Mucosa of stomach (tissue), 1 donor: Measurements from ENCODE around the gene UMAD1.
"Not testable (repeated sequence)": the region's sequence is repeated elsewhere in the genome, so short reads cannot be mapped to it uniquely, and the experiment has no call there.

ENCODE experiments used
- H3K27me3 ChIP-seq: one replicate; pipeline ENCODE4 v1.7.0; 2013; ENCODE audit warnings: mild to moderate bottlenecking, low read length; ENCODE audit not compliant: control insufficient read depth, insufficient read depth
- H3K36me3 ChIP-seq: one replicate; pipeline ENCODE4 v1.7.0; 2013; ENCODE audit warnings: low read length; ENCODE audit not compliant: control insufficient read depth, insufficient read depth
- H3K4me1 ChIP-seq: one replicate; pipeline ENCODE4 v1.7.0; 2013; ENCODE audit warnings: mild to moderate bottlenecking, low read length; ENCODE audit not compliant: control insufficient read depth, insufficient read depth
- H3K4me3 ChIP-seq: one replicate; pipeline ENCODE4 v1.7.0; 2013; ENCODE audit warnings: low read length
- H3K9ac ChIP-seq: one replicate; pipeline ENCODE4 v1.7.0; 2013; ENCODE audit warnings: mild to moderate bottlenecking, low read length, moderate library complexity
- H3K9me3 ChIP-seq: one replicate; pipeline ENCODE4 v1.7.0; 2013; ENCODE audit warnings: mild to moderate bottlenecking, low read length, moderate library complexity; ENCODE audit not compliant: control insufficient read depth
- donor health status: Pancreatic carcinoma.

UMAD1 gene

GRCh38 chr7:7799138-7799537 is 158.6 kb downstream of the UMAD1 start:
- no peak overlapping the region for H3K4me3 ChIP-seq
- H3K4me1 ChIP-seq = no peaks in the 10 kb centered on the region
- H3K36me3 ChIP-seq = no peaks in the 10 kb centered on the region
- H3K27me3 ChIP-seq = no peaks in the 10 kb centered on the region
- H3K9ac ChIP-seq = no peak overlapping the region
- H3K9me3 ChIP-seq = no peaks in the 10 kb centered on the region

DNA sequence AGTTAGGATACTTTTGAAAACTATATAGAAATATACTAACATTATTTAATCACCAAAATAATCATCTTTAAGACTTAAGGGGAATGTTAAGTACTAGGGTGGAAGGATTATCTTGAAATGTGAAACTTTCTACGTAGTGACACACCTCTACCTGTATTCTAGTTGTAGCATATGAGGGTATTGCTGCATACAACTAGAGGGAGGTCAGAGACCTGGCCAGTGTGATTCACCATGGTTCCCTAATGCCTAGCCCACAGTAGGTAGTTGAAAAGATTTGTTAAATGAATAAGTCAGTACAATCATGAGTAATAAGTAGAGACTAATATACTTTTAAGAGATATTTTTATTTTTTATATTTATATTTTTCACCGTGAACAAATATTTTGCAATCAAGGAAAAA is 162.0 kb downstream of the UMAD1 start:
- H3K9ac ChIP-seq = no peak overlapping the region

GRCh38 chr7:7803715-7804178 is 163.2 kb downstream of the UMAD1 start:
- H3K9me3 ChIP-seq = no peaks in the 10 kb centered on the region
- H3K4me3 ChIP-seq = no peak overlapping the region
- H3K9ac ChIP-seq = no peak overlapping the region
- no peaks in the 10 kb centered on the region for H3K27me3 ChIP-seq
- H3K4me1 ChIP-seq = no peaks in the 10 kb centered on the region
- H3K36me3 ChIP-seq = no peaks in the 10 kb centered on the region

More for the DNA sequence above, 162.0 kb downstream of the UMAD1 start:
- Histone ChIP-seq H3K4me1 (no peaks in the 10 kb centered on the region), H3K9me3 (no peaks in the 10 kb centered on the region), H3K36me3 (no peaks in the 10 kb centered on the region), H3K4me3 (no peak overlapping the region), H3K27me3 (no peaks in the 10 kb centered on the region)

- H3K27me3 ChIP-seq, H3K9me3 ChIP-seq, H3K36me3 ChIP-seq, H3K4me1 ChIP-seq, H3K9ac ChIP-seq, H3K4me3 ChIP-seq: not testable (repeated sequence)
These were observed 164.3 kb downstream of the UMAD1 start for GRCh38 chr7:7804822-7805221.

DNA sequence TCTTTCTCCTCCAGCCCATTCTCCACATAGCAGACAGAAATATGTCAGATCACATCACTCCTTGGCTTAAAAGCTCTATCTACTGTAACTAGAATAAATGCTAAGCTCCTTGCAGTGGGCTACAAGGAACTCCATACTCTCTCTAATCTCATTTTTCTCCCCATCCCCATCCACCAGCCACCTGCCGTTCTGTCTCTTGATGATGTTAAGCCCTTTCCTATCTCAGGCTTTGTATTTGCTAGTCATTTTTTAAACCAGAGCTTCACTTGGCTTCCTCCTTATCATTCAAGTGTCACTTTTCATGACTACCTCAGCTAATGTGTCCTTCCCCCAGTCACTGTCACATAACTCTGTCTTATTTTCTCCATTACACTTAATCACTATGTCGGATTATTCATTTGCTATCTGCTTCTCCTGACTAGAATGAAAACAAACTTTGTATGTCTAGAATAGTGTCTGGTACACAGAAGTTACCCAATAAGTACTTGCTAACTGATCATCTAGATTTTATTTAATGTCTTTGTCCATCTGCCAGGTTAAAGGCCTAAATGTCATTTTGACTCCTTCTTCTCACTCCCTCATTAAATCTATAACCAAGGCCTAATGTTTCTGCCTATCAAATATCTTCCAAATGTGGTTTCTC is 165.1 kb downstream of the UMAD1 start:
- Histone ChIP-seq H3K9me3 (no peaks in the 10 kb centered on the region), H3K9ac (no peak overlapping the region), H3K27me3 (no peaks in the 10 kb centered on the region), H3K36me3 (no peaks in the 10 kb centered on the region), H3K4me1 (no peaks in the 10 kb centered on the region), H3K4me3 (no peak overlapping the region)

- H3K36me3 ChIP-seq = no peaks in the 10 kb centered on the region
- no peaks in the 10 kb centered on the region for H3K27me3 ChIP-seq
- no peak overlapping the region for H3K4me3 ChIP-seq
- no peak overlapping the region for H3K9ac ChIP-seq
- H3K9me3 ChIP-seq = no peaks in the 10 kb centered on the region
- no peaks in the 10 kb centered on the region for H3K4me1 ChIP-seq
These were observed 167.6 kb downstream of the UMAD1 start for GRCh38 chr7:7808156-7808555.

GRCh38 chr7:7808626-7809025 is 168.1 kb downstream of the UMAD1 start:
- H3K4me3 ChIP-seq = no peak overlapping the region
- no peaks in the 10 kb centered on the region for H3K27me3 ChIP-seq
- H3K9me3 ChIP-seq = no peaks in the 10 kb centered on the region
- H3K4me1 ChIP-seq = no peaks in the 10 kb centered on the region
- H3K9ac ChIP-seq = no peak overlapping the region
- H3K36me3 ChIP-seq = no peaks in the 10 kb centered on the region

GRCh38 chr7:7810380-7810779 is 169.8 kb downstream of the UMAD1 start:
- H3K36me3 ChIP-seq = no peaks in the 10 kb centered on the region
- H3K27me3 ChIP-seq = no peaks in the 10 kb centered on the region
- H3K4me1 ChIP-seq = no peaks in the 10 kb centered on the region
- H3K9ac ChIP-seq = no peak overlapping the region
- H3K9me3 ChIP-seq = no peaks in the 10 kb centered on the region
- H3K4me3 ChIP-seq = no peak overlapping the region

GRCh38 chr7:7810826-7811225 is 170.3 kb downstream of the UMAD1 start:
- Histone ChIP-seq H3K9me3 (no peaks in the 10 kb centered on the region), H3K27me3 (no peaks in the 10 kb centered on the region), H3K9ac (no peak overlapping the region), H3K36me3 (no peaks in the 10 kb centered on the region), H3K4me3 (no peak overlapping the region), H3K4me1 (no peaks in the 10 kb centered on the region)

DNA sequence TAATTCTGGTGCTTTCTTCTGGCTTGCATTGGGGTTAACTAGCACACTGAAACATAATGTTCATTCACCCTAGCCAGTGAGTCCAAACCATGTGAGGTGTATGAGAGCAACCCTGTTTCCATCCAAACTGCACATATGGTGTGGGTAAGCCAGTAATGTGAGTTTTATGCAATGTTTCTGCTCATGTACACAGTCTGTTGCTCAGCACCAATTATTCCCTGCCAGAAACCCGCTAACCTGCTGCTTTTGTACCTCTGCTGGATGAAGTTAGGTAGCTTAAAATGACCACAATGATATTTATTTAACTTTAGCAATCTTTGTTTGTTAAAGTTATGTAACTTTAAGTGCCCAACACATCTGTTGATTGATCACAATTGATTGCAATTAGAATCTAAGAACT is 171.6 kb downstream of the UMAD1 start:
- Histone ChIP-seq H3K4me1 (peaks cover 9% of the 10 kb centered on the region), H3K27me3 (no peaks in the 10 kb centered on the region), H3K4me3 (no peak overlapping the region), H3K36me3 (no peaks in the 10 kb centered on the region), H3K9ac (no peak overlapping the region), H3K9me3 (no peaks in the 10 kb centered on the region)

GRCh38 chr7:7815395-7815794 is 174.8 kb downstream of the UMAD1 start:
- Histone ChIP-seq H3K27me3 (no peaks in the 10 kb centered on the region), H3K9ac (no peak overlapping the region)

DNA sequence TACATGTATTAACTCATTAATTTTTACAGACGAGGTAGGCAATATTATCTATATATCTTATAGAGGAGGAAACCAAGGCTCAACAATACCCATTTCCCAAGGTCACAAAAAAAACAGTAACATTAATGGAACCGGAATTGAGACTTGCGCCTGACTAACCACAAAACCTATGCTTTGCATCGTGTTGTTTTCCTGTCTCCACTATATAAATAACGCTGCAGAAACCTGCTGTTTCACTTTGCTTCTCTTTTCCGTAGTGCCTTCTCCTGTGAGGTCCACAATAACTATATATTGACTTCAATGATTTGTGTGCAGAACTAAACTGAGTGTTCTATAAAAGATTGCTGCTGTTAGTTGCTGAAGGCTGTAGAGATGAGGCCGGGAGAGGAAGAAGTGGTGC is 175.5 kb downstream of the UMAD1 start:
- no peak overlapping the region for H3K9ac ChIP-seq
- no peaks in the 10 kb centered on the region for H3K9me3 ChIP-seq
- no peaks in the 10 kb centered on the region for H3K27me3 ChIP-seq
- peaks cover 12% of the 10 kb centered on the region for H3K4me1 ChIP-seq
- H3K4me3 ChIP-seq = no peak overlapping the region
- no peaks in the 10 kb centered on the region for H3K36me3 ChIP-seq

More at GRCh38 chr7:7815395-7815794, 174.8 kb downstream of the UMAD1 start:
- Histone ChIP-seq H3K9me3 (no peaks in the 10 kb centered on the region), H3K4me1 (peaks cover 12% of the 10 kb centered on the region), H3K36me3 (no peaks in the 10 kb centered on the region), H3K4me3 (no peak overlapping the region)
